GM12878 (cell line): Measurements from ENCODE around the gene TADA1. TPM values are rescaled to one million over a fixed set of nuclear protein-coding genes. Genes with fewer than 3 reads are reported as not detected.
A peak's percentile ranks its signal among the peaks of the same experiment; 100 is the strongest.

Source experiments
- ATAC-seq: fragments of 200-7000 bp; cut with Tn5 transposase; 3 replicates; pipeline ENCODE4 v1.9.1; 2020; ENCODE audit warnings: mild to moderate bottlenecking, moderate library complexity
- BruUV-seq: library from RNA; stranded (reverse); fragments of 400-500 nt; replicated peaks from 2 replicates; lab custom pipeline; 2021; lab: Mats Ljungman, UMichigan
- CTCF ChIA-PET: fragments of 300-600 bp; sonication (Branson Sonifier 250); formaldehyde crosslinking; extraction: SDS; loops from one replicate; lab custom pipeline; 2021; ENCODE audit warnings: inconsistent platforms; lab: Yijun Ruan, JAX
- POLR2A ChIA-PET: fragments of 350-600 bp; formaldehyde crosslinking; extraction: SDS; loops from one replicate; lab custom pipeline; 2021; ENCODE audit warnings: inconsistent platforms; lab: Charles Lee
- RAD21 ChIA-PET: fragments of 300-600 bp; sonication (Branson Sonifier 250); formaldehyde crosslinking; loops from one replicate; lab custom pipeline; 2023; ENCODE audit warnings: antibody characterized with exemption; ENCODE audit not compliant: unreplicated experiment; lab: Charles Lee
- SMC1A ChIA-PET: fragments of 300-600 bp; sonication (Branson Sonifier 250); formaldehyde crosslinking; loops from one replicate; lab custom pipeline; 2023; ENCODE audit not compliant: unreplicated experiment, uncharacterized antibody; lab: Charles Lee
- DNase-seq: peaks from one replicate; pipeline ENCODE4 v3.0.0-alpha.2; 2011; ENCODE audit warnings: low read depth, low spot score
- FAIRE-seq: peaks from 3 replicates; lab custom pipeline; 2011; peaks lifted over from hg19 to GRCh38; lab: Jason Lieb, UNC
- H2AFZ ChIP-seq: 2 replicates; pipeline ENCODE4 v1.6.0; 2011; ENCODE audit warnings: low read depth, low read length, control low read depth; ENCODE audit not compliant: control insufficient read depth
- H3K27ac ChIP-seq: 2 replicates; pipeline ENCODE4 v1.5.1; 2011; ENCODE audit warnings: control low read depth; ENCODE audit not compliant: control insufficient read depth, insufficient read depth
- H3K27me3 ChIP-seq, 2 experiments: replicated peaks in 1 of 2; 2 replicates each; pipeline versions ENCODE4 v1.6.0 to v1.6.1; 2011; ENCODE audit warnings: low read length in 1 of 2; ENCODE audit not compliant: control insufficient read depth in 2 of 2, insufficient read depth in 2 of 2
- H3K36me3 ChIP-seq, 2 experiments: 2 replicates each; pipeline ENCODE4 v1.5.1; 2011; ENCODE audit warnings: low read length in 1 of 2; ENCODE audit not compliant: control insufficient read depth in 2 of 2, insufficient read depth in 2 of 2
- H3K4me1 ChIP-seq: 2 replicates; pipeline ENCODE4 v1.6.1; 2011; ENCODE audit warnings: mild to moderate bottlenecking, low read length, moderate library complexity, mixed read lengths; ENCODE audit not compliant: control insufficient read depth, insufficient read depth
- H3K4me2 ChIP-seq: 2 replicates; pipeline ENCODE4 v1.6.0; 2011; ENCODE audit warnings: control low read depth; ENCODE audit not compliant: control insufficient read depth, insufficient read depth
- H3K4me3 ChIP-seq: fragments of 200-600 bp; sonication (generic); 2 replicates; pipeline ENCODE4 v1.5.1; 2016
- H3K79me2 ChIP-seq: 2 replicates; pipeline ENCODE4 v1.6.0; 2011; ENCODE audit warnings: low read length; ENCODE audit not compliant: control insufficient read depth, insufficient read depth
- H3K9ac ChIP-seq: 2 replicates; pipeline ENCODE4 v1.8.0; 2011; ENCODE audit warnings: low read length, control low read depth, mixed read lengths; ENCODE audit not compliant: control insufficient read depth, insufficient read depth
- H3K9me3 ChIP-seq: replicated peaks from 3 replicates; pipeline ENCODE4 v1.5.1; 2011; ENCODE audit warnings: mild to moderate bottlenecking, low read length; ENCODE audit not compliant: control insufficient read depth, insufficient read depth
- H4K20me1 ChIP-seq: 2 replicates; pipeline ENCODE4 v1.6.0; 2011; ENCODE audit not compliant: control insufficient read depth, insufficient read depth
- MYB ChIP-seq: fragments of 150-350 bp; IDR thresholded peaks from 2 replicates; pipeline ENCODE4 v1.6.1; 2014; ENCODE audit warnings: mild to moderate bottlenecking, low read depth, low read length, borderline replicate concordance
- PML ChIP-seq: IDR thresholded peaks from 2 replicates; pipeline ENCODE4 v1.6.1; 2012; ENCODE audit warnings: low read length, inconsistent platforms
- RAD21 ChIP-seq: IDR thresholded peaks from 2 replicates; pipeline ENCODE4 v1.6.1; 2011; ENCODE audit warnings: mild to moderate bottlenecking, low read depth, low read length, moderate library complexity; ENCODE audit not compliant: insufficient read depth
- RB1 ChIP-seq: fragments of 450-650 bp; formaldehyde crosslinking; IDR thresholded peaks from 2 replicates; pipeline ENCODE4 v1.6.1; 2017; ENCODE audit warnings: mild to moderate bottlenecking, borderline replicate concordance
- RUNX3 ChIP-seq: IDR thresholded peaks from 2 replicates; pipeline ENCODE4 v1.6.1; 2012; ENCODE audit warnings: low read length, inconsistent platforms
- SMC3 ChIP-seq: IDR thresholded peaks from 2 replicates; pipeline ENCODE4 v1.6.1; 2011; ENCODE audit warnings: low read length, improper control_type of control experiment, borderline replicate concordance
- YBX1 ChIP-seq: fragments of 450-650 bp; IDR thresholded peaks from 2 replicates; pipeline ENCODE4 v1.6.1; 2016; ENCODE audit warnings: antibody characterized with exemption
- WGBS: methylation state at CpG from one replicate; pipeline ENCODE4 v1.1.6; 2016; ENCODE audit warnings: low lambda C conversion rate; ENCODE audit not compliant: insufficient replicate concordance, insufficient coverage; ENCODE audit errors: missing lambda C conversion rate; 5-methylcytosine and 5-hydroxymethylcytosine counted together
- in situ Hi-C: fragments of 300-500 bp; cut with MboI; formaldehyde crosslinking; loops from 9 replicates; pipeline ENCODE4 v1.14.3; 2018; ENCODE audit warnings: mixed read lengths
- intact Hi-C: fragments of 100-400 bp; cut with micrococcal nuclease; formaldehyde crosslinking; loops from one replicate; pipeline ENCODE4 v1.14.2; 2022; ENCODE audit not compliant: unreplicated experiment
- polyA plus RNA-seq, 11 experiments: library from polyadenylated mRNA; depleted of rRNA in 4 of 11; unstranded in 6 of 11; stranded (reverse) in 5 of 11; fragments of >200 nt; fragmentation: Nextera tagmentation in 4 of 11; fragmentation: Illumina TruSeq in 1 of 11; extraction: Ambion mirVana in 4 of 11; extraction: Trizol in 1 of 11; gene quantifications; 1 replicate in 1 of 11; 2 replicates in 10 of 11; pipeline versions ENCODE4 v1.2.1 to v1.2.3, GENCODE V29; 2011 to 2016; ENCODE audit warnings: inconsistent platforms in 2 of 11, missing spikeins in 2 of 11, low read depth in 1 of 11
- total RNA-seq, 4 experiments: library from RNA; depleted of rRNA in 3 of 4; stranded (reverse); fragments of >200 nt in 3 of 4; fragmentation: Illumina TruSeq in 1 of 4; extraction: Trizol in 1 of 4; gene quantifications; 2 replicates each; pipeline versions ENCODE4 v1.2.1 to v1.2.3, GENCODE V29; 2013 to 2021
- TF ChIP-seq, protein P1 (sequence below): IDR thresholded peaks from 2 replicates; pipeline ENCODE4 v1.6.1; 2011; ENCODE audit warnings: low read depth, mild to moderate bottlenecking, low read length, moderate library complexity, borderline replicate concordance; ENCODE audit errors: extremely low read depth
- TF ChIP-seq, protein P2 (sequence below), 3 experiments: IDR thresholded peaks in 2 of 3; conservative IDR thresholded peaks in 1 of 3; 2 replicates each; pipeline ENCODE4 v1.5.1; 2011; ENCODE audit warnings: low read depth in 3 of 3, low read length in 3 of 3, mild to moderate bottlenecking in 3 of 3, control low read depth in 2 of 3, moderate library complexity in 2 of 3, inconsistent platforms in 1 of 3, mixed read lengths in 1 of 3; ENCODE audit not compliant: control insufficient read depth in 2 of 3, insufficient read depth in 1 of 3; ENCODE audit errors: extremely low read depth in 1 of 3

The TADA1 gene
- total and polyA plus RNA-seq, 10 of the 15 experiments (the other 5 are each of a cell fraction or from before 2014, with no cell fraction given) = 15.2 to 38.6 (median 26.5) TPM

DNA sequence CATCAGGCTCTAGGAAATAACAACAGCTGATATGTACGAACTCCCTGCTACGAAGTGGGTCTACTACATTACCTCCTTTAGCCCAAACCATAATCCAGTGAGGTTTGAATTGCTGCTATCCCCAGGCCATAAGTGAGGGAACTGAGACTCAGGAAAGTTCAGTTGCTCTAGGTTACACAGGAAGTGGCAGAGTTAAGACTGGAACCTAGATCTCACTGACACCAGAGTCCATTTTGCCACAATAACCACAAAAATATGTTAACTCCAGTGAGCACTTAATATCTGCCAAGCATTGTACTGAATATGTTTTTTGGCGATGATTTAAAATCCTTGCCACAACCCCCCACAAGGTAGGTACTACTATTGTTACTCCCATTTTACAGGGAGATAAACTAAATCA is 8.9 kb upstream of the TADA1 start:
- TF ChIP-seq, protein P1, sequence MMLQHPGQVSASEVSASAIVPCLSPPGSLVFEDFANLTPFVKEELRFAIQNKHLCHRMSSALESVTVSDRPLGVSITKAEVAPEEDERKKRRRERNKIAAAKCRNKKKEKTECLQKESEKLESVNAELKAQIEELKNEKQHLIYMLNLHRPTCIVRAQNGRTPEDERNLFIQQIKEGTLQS = no peak
- TF ChIP-seq RUNX3 = peak; percentile 27; the same call in 1 of the 2 replicates
- ATAC-seq = peak; percentile 57
- peaks cover 0 to 4% of the 10 kb centered on the region in 2 experiments; a peak in 1 of 4 replicates for H3K27me3 ChIP-seq
- SMC1A ChIA-PET = interaction anchor here (0.9 kb wide), 1 partner anchor 174 kb away, joined by 3 read pairs; no protein-coding TSS in a partner anchor
- no peak overlapping the region for H3K4me3 ChIP-seq
- 65% methylated on average over 3 of the region's 3 CpGs for WGBS
- DNase-seq = no peak
- in situ Hi-C loops = no loop called here
- RAD21 ChIA-PET = interaction anchor here (1.3 to 1.8 kb wide), 2 partner anchors 24 to 176 kb away, joined by 4 to 6 read pairs; no protein-coding TSS in a partner anchor
- no peaks in the 10 kb centered on the region for H3K79me2 ChIP-seq
- peaks cover 7% of the 10 kb centered on the region; the same call in 1 of the 2 replicates for H3K4me1 ChIP-seq
- no peak overlapping the region for H3K9ac ChIP-seq
- BruUV-seq = no TSS peak
- H3K36me3 ChIP-seq = no peaks in the 10 kb centered on the region
- no peak overlapping the region for H3K27ac ChIP-seq
- no peak overlapping the region for H3K4me2 ChIP-seq
- FAIRE-seq = no peak
- CTCF ChIA-PET = interaction anchor here (4.2 kb wide), 1 partner anchor 174 kb away, joined by 31 read pairs; no protein-coding TSS in a partner anchor
- H2AFZ ChIP-seq = no peak overlapping the region
- no peaks in the 10 kb centered on the region for H4K20me1 ChIP-seq
- H3K9me3 ChIP-seq = no peaks in the 10 kb centered on the region
- intact Hi-C loops = no loop called here
- POLR2A ChIA-PET = no interaction called here

DNA sequence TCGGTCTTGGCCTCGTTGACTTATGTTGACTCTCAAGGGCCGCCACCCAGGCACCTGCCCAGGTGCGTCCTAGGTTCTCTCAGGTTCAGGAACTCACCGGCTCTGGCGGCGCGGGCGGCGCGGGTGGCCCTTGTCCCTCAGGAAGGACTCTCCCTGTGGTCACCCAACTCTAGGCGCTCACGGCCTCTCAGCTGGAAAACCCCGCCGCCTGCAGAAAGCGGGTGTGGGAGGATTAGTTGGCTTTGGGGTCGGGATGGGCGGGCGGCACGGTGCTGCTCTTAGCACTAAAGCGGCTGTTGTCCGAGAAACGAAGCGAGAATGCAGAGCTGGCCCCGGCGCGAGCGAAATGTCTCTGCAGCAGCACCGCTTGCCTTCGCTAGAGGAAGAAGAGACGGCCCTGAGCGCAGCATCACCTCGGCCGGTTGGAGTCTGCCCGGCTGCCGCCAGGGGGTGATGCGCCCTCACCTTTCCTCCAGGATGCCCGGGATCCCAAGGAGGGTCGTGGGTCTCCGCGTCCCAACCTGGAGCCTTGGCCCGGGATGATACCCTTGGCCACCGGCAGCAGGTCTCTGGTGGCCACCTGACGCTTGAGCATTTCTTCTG is 8.1 kb upstream of the TADA1 start:
- FAIRE-seq (no peak), ATAC-seq (peak; percentile 79), DNase-seq (no peak)
- in situ Hi-C loops = no loop called here
- Histone ChIP-seq H3K9me3 (no peaks in the 10 kb centered on the region), H3K27ac (no peak overlapping the region), H4K20me1 (no peaks in the 10 kb centered on the region), H3K9ac (no peak overlapping the region), H3K36me3 (no peaks in the 10 kb centered on the region), H3K79me2 (no peaks in the 10 kb centered on the region), H3K4me2 (peak overlapping the region; percentile 59; the same call in 1 of the 2 replicates), H3K4me3 (no peak overlapping the region), H2AFZ (no peak overlapping the region), H3K4me1 (peaks cover 7% of the 10 kb centered on the region; the same call in 1 of the 2 replicates), H3K27me3 (peaks cover 0 to 4% of the 10 kb centered on the region in 2 experiments; a peak in 1 of 4 replicates)
- no TSS peak for BruUV-seq
- ChIA-PET CTCF (interaction anchor here (1.8 to 4.2 kb wide), 2 partner anchors 26 to 175 kb away, joined by 13 to 31 read pairs; no protein-coding TSS in a partner anchor), RAD21 (interaction anchor here (1.8 kb wide), 1 partner anchor 25 kb away, joined by 4 read pairs; no protein-coding TSS in a partner anchor), SMC1A (interaction anchor here (3.4 kb wide), 1 partner anchor 175 kb away, joined by 12 read pairs; no protein-coding TSS in a partner anchor), POLR2A (no interaction called here)
- intact Hi-C loops = no loop called here
- 27% methylated on average over 44 of the region's 44 CpGs for WGBS
- no peak for TF ChIP-seq MYB
- TF ChIP-seq RAD21 = peak; percentile 44
- TF ChIP-seq YBX1 = no peak
- no peak for TF ChIP-seq RB1
- no peak for TF ChIP-seq PML
- TF ChIP-seq SMC3 = peak; percentile 37; the same call in 1 of the 2 replicates
- TF ChIP-seq, protein P2, sequence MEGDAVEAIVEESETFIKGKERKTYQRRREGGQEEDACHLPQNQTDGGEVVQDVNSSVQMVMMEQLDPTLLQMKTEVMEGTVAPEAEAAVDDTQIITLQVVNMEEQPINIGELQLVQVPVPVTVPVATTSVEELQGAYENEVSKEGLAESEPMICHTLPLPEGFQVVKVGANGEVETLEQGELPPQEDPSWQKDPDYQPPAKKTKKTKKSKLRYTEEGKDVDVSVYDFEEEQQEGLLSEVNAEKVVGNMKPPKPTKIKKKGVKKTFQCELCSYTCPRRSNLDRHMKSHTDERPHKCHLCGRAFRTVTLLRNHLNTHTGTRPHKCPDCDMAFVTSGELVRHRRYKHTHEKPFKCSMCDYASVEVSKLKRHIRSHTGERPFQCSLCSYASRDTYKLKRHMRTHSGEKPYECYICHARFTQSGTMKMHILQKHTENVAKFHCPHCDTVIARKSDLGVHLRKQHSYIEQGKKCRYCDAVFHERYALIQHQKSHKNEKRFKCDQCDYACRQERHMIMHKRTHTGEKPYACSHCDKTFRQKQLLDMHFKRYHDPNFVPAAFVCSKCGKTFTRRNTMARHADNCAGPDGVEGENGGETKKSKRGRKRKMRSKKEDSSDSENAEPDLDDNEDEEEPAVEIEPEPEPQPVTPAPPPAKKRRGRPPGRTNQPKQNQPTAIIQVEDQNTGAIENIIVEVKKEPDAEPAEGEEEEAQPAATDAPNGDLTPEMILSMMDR (IDR thresholded peaks at IDR 0.05 in 2 of 3, conservative IDR thresholded peaks at IDR 0.05 in 1 of 3; ENCODE audit: control insufficient read depth in 2 of 3, extremely low read depth in 1 of 3, insufficient read depth in 1 of 3, low read depth in 3 of 3, low read length in 3 of 3) = peak; percentile 35 to 66 (median 49)
